Retina (tissue), 1 donor: Measurements from ENCODE around the gene OR6K2.
"Not testable (repeated sequence)": the region's sequence is repeated elsewhere in the genome, so short reads cannot be mapped to it uniquely, and the experiment has no call there.

Experiments used
- DNase-seq: peaks from one replicate; pipeline ENCODE4 v3.0.0-alpha.2; 2016

Gene OR6K2, protein sequence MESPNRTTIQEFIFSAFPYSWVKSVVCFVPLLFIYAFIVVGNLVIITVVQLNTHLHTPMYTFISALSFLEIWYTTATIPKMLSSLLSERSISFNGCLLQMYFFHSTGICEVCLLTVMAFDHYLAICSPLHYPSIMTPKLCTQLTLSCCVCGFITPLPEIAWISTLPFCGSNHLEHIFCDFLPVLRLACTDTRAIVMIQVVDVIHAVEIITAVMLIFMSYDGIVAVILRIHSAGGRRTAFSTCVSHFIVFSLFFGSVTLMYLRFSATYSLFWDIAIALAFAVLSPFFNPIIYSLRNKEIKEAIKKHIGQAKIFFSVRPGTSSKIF

GRCh38 chr1:158700552-158700951 lies at the start of gene OR6K2:
OR6K2 (minus strand) TSS chr1:158700652; CDS start chr1:158700652, 0 bp downstream.
- DNase-seq: no peak

DNA sequence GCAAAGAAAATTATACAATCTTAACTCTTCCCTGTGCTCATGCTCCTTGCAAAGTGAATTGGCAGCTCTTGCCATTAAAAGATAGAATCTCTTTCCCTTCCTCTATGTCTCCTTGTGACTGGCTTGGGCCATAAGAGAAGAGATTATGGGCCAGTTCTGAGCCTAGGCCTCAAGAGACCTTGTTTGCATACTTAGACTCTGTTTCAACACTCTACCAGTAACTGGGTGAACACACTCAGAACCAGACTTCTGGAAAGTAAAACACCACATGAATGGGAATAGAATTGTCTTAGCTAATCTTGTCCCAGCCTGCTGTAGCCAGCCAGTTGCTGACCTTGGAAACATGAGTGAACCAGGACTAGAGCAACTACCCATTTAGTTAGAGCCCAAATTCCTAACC lies 35.4 kb upstream of the OR6K2 start:
- DNase-seq: no peak

- no peak for DNase-seq
Measured at GRCh38 chr1:158732524-158732923, 32.1 kb upstream of the OR6K2 start.

- no peak for DNase-seq
Measured at GRCh38 chr1:158731707-158732106, 31.3 kb upstream of the OR6K2 start.

GRCh38 chr1:158730453-158730852 lies 30.0 kb upstream of the OR6K2 start:
- no peak for DNase-seq

- DNase-seq: no peak
Measured at GRCh38 chr1:158728510-158729225, 28.2 kb upstream of the OR6K2 start.

- no peak for DNase-seq
Measured at GRCh38 chr1:158724442-158724841, 24.0 kb upstream of the OR6K2 start.

- no peak for DNase-seq
Measured at GRCh38 chr1:158720620-158721019, 20.2 kb upstream of the OR6K2 start, which contains the start of gene OR6K3. OR6K3 (minus strand) TSS chr1:158720720; CDS start chr1:158718115, 2,605 bp downstream.

DNA sequence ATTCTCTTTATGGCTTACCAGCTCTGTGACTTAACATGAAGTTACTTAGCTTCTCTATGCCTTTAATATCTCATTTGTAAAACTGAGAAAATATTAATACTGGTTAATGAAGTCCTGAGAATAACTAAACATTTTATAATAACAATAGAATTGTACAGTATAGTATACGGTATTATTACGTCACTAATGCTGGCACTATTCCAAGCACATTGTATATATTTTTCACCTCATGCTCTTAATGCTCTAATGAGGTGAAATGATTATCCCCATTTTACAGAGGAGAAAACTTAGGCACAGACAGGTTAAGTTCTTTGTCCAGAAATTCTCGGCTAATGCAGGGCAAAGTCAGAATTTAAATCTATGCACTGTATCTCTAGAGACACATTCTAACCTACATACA lies 19.2 kb upstream of the OR6K2 start:
- no peak for DNase-seq

DNA sequence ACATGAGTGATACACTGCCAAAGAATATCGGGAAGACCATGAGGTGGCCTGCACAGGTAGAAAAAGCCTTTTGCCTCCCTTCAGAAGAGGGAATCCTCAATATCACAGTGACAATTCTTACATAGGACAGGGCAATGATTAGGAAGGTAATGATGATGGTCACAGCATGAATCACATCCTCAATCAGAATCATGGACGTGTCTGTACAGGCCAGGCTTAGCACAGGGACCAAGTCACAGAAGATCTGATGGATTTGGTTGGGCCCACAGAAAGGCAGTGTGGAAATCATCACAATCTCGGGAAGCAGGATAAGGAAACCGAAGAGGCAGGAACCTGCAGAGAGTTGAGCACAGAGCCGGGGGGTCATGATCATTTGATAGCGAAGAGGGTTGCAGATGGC lies 16.9 kb upstream of the OR6K2 start:
- DNase-seq: no peak

GRCh38 chr1:158716335-158716734 lies 15.9 kb upstream of the OR6K2 start:
- DNase-seq: no peak

- DNase-seq: no peak
Measured at GRCh38 chr1:158714754-158715153, 14.3 kb upstream of the OR6K2 start.

- no peak for DNase-seq
Measured at GRCh38 chr1:158711098-158711497, 10.6 kb upstream of the OR6K2 start.

- no peak for DNase-seq
Measured at GRCh38 chr1:158706096-158706495, 5.6 kb upstream of the OR6K2 start.

DNA sequence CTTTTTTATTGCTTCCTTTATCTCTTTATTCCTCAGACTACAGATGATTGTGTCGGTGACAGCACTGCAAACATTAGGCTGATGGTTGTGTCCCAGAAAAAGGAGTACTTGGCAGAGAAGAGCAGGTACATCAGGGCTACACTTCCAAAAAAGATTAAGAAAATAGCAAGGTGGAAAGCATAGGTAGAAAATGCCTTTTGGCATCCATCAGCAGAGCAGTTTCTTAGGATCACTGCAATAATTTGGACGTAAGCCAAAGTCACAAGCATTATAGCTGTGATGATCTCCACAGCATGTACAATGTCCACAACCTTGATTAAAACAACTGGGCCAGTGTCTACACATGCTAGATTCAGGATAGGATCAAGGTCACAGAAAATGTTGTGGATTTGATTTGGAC lies 5.9 kb downstream of the OR6K2 start:
- DNase-seq: no peak

DNA sequence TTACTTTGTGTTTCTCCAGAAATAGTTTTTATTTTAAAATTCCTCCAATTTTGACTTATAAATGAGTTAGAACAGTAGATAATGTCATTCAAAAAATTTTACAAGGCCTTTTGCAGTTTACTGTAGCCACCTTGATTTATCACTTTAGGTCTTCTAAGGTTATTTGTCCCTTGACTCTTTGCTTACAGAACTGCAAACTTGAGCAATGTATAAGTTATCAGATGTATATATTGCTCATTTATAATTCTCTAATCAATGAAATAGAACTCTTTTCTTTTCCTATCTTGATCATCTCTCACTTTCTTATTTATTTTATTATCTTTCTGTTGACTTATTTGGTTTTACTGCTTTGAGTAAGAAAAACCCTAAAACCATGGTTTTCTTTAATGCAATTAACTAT lies 8.1 kb downstream of the OR6K2 start:
- DNase-seq: no peak

GRCh38 chr1:158691907-158692306 lies 8.5 kb downstream of the OR6K2 start:
- no peak for DNase-seq

GRCh38 chr1:158691149-158691548 lies 9.3 kb downstream of the OR6K2 start:
- not testable (repeated sequence) for DNase-seq

GRCh38 chr1:158689875-158690274 lies 10.6 kb downstream of the OR6K2 start:
- DNase-seq: no peak

DNA sequence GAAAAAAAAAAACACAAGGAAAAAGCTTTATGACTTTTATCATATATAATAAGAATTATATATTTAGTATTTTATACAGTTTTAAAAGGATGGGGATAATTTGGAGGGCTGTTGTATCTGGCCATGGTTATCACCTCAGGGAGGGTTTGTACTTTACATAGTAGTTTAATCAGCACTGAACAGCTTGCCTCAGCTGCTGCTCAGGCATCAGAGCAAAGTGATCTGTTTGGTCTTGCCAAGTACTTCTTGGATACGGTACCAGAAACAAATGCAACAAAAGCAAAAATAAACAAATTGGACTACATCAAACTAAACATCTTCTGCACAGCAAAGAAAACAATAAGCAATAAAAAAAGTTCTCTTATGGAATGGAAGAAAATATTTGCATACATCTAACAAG lies 11.3 kb downstream of the OR6K2 start:
- DNase-seq: no peak

DNA sequence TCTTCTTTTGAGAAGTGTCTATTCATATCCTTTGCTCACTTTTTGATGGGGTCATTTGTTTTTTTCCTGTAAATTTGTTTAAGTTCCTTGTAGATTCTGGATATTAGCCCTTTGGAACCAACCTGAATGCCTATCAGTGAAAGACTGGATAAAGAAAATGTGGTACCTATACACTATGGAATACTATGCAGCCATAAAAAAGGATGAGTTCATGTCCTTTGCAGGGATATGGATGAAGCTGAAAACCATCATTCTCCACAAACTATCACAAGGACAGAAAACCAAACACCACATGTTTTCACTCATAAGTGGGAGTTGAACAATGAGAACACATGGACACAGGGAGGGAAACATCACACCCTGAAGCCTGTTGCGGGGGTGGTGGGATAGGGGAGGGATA lies 12.1 kb downstream of the OR6K2 start:
- not testable (repeated sequence) for DNase-seq

DNA sequence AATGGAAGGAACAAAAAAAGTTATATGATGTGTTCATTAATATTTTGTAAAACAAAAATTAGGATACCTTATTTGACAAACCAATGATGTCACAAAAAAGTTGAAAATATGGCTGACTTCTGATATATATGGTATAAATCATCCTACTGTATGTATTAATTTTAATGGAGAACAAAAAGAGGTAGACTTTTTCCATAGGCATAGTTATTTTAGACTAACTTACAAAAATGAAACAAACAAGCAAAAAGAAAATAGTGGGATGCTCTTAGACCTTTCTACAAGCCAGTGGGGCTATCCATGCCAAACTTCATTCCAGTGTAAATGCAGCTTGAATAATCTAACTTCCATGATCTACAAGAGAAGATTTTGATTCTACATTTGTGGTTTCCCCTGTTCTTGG lies 13.4 kb downstream of the OR6K2 start:
- DNase-seq: no peak

DNA sequence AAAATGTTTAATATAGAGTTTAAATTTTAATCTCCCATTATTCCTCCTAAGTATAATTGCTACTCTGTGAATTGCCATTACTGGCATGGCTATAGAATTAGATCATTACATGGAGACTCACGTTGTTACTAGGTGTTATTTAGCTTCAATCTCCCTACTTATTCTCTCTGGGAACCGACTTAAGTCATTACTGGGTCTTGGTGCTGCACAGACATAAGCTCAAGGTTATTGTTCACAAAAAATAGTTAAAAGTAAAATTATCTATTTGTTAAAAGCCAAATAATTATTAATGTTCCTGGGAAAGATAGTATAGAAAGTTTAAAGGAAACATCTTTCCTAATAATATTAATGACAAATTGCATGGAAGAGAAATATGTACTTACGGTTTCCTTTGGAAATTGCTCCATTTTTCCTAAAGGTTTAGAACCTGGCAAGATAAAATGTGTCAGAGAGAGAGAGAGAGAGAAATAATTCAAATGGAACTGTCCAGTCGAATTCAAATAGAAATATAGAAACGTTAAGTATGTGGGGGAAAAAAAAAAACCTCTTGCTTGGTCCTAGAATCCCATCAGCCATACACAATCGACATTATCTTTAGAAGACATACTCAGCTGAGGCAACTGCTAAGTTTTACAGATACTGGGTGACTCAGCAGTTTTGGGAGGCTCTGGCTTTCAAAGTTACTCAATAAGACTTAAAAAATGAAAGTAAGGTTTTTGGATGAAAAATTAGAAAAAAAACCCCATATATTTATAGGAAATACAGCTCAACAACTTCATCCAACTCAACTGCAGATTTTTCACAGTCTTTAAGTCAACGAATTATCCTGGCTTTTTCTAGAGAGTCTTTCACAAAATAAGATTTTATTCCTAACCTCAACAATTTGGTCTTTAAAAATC lies 14.1 kb downstream of the OR6K2 start, which contains the start of gene SPTA1:
TSS of gene SPTA1 (minus strand) at position 605 of the 899 bp plus-strand sequence. CDS start at position 407, 198 bp downstream.
- no peak for DNase-seq
